ENCODE results near the gene NELFCD.

Gene NELFCD

DNA sequence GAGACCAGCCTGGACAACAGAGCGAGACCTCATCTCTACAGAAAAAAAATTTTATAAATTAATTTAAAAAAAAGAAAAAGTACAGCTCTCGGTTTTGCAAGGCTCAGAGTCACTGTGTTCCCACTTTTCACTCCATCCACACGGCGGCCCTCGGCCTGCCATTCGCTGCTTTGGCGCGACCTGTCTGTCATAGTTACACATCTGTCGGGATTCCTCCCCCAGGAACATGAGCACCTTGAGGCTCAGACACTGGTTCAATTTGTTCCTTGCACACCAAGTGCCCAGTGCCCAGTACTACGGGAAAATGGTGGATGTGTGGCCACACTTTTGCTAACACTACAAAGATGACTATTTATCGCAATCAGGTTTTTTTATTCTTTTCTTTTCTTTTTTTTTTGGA lies 17.6 kb downstream of the NELFCD start:
- intact Hi-C loops (cut with DNase I; ENCODE audit: low total_unique reads) = no loop called here
- H3K9me3 ChIP-seq = no peaks in the 10 kb centered on the region
- no peak for DNase-seq
- H3K27me3 ChIP-seq = no peaks in the 10 kb centered on the region
- no peak overlapping the region for H3K27ac ChIP-seq
- peaks cover 0 to 9% (median 5%) of the 10 kb centered on the region in 4 donors for H3K4me1 ChIP-seq
- peaks cover 46 to 92% (median 79%) of the 10 kb centered on the region in 3 donors for H3K36me3 ChIP-seq
- no peak overlapping the region for H3K4me3 ChIP-seq
- TF ChIP-seq, protein P1, sequence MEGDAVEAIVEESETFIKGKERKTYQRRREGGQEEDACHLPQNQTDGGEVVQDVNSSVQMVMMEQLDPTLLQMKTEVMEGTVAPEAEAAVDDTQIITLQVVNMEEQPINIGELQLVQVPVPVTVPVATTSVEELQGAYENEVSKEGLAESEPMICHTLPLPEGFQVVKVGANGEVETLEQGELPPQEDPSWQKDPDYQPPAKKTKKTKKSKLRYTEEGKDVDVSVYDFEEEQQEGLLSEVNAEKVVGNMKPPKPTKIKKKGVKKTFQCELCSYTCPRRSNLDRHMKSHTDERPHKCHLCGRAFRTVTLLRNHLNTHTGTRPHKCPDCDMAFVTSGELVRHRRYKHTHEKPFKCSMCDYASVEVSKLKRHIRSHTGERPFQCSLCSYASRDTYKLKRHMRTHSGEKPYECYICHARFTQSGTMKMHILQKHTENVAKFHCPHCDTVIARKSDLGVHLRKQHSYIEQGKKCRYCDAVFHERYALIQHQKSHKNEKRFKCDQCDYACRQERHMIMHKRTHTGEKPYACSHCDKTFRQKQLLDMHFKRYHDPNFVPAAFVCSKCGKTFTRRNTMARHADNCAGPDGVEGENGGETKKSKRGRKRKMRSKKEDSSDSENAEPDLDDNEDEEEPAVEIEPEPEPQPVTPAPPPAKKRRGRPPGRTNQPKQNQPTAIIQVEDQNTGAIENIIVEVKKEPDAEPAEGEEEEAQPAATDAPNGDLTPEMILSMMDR (IDR thresholded peaks at IDR 0.05) = no peak

DNA sequence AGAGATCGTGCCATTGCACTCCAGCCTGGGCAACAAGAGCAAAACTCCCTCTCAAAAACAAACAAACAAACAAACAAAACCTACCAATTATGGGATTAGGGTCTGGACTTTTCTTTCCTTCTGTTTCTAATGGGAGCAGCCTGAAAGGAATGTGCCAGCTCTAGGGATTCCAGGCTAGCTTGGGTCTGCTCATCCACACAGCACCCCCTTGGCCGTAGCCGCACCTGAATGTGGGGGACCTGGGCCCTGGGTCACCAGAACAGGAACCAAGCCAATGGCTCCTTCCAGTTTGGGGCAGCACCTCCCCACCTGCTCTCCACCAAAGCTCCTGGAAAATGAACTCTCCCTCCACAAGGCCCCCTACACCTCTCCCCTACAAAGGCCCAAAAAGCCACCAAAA lies 19.3 kb downstream of the NELFCD start:
- Histone ChIP-seq H3K27me3 (no peaks in the 10 kb centered on the region), H3K9me3 (no peaks in the 10 kb centered on the region), H3K4me1 (peaks cover 0 to 26% (median 19%) of the 10 kb centered on the region in 4 donors), H3K27ac (no peak overlapping the region), H3K4me3 (no peak overlapping the region), H3K36me3 (peaks cover 33 to 75% (median 62%) of the 10 kb centered on the region in 3 donors)
- no peak for DNase-seq
- intact Hi-C loops (cut with DNase I; ENCODE audit: low total_unique reads) = no loop called here
- TF ChIP-seq, protein P1 (IDR thresholded peaks at IDR 0.05) = no peak

DNA sequence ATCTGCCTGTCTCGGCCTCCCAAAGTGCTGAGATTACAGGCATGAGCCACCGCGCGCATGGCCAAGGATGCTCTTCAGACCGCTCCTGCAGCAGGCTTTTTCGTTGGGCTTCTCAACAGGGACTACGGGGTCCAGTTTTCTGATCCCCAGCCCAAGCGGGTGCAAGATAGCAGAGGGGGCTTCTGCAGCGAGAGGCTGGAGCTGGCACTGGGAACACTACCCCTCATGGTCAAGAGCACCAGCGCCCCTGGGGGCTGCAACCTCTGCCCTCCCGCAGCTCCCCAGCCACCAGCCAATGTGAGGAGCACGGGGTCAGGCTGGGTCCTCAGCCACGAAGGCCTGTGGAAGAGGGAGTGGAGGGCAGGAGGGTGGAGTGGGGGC lies 20.0 kb downstream of the NELFCD start:
- no peak overlapping the region for H3K27ac ChIP-seq

DNA sequence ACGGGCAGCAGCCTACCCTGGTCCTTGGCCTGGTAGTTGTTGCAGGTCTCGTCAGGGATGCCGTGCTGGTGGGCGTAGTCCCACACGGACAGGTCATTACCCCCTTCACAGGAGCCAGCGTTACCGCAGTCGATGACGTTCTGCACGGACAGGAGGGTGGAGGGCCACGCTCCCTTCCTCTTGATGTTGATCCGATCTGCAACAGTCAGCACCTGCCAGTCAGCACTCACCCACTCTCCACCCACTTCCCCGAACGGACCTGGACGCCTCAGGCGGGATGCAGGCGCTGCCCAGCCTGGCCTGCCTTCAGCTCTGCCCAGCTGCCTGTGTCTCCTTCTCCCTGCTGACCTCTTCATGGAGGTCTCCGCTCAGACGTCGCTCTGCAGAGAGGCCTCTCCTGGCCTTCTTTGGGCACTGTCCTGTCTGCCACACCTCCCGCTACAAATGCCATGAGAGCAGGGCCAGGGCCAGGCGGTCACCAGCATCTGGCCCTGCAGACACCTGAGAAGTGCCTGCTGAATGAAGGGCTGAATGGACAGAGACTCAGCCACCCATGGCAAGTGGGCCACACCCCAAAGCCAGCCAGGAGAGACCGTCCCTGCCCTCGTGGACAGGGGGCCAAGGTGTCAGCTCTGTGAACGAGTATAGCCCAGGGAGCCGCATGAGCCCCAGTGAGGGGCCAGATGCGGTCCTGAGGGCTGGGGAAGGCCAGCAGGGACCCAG lies 20.6 kb downstream of the NELFCD start:
- Histone ChIP-seq H3K4me3 (no peak overlapping the region), H3K9me3 (no peaks in the 10 kb centered on the region), H3K4me1 (peaks cover 0 to 38% (median 31%) of the 10 kb centered on the region in 4 donors), H3K27me3 (no peaks in the 10 kb centered on the region), H3K36me3 (peaks cover 21 to 62% (median 49%) of the 10 kb centered on the region in 3 donors), H3K27ac (no peak overlapping the region)
- peak in 1 of 2 donors; percentile 60 for DNase-seq
- intact Hi-C loops (cut with DNase I; ENCODE audit: low total_unique reads) = no loop called here
- TF ChIP-seq, protein P1 (IDR thresholded peaks at IDR 0.05) = no peak

More for the DNA sequence above, 20.0 kb downstream of the NELFCD start:
- no peak for DNase-seq
- Histone ChIP-seq H3K36me3 (peaks cover 27 to 68% (median 55%) of the 10 kb centered on the region in 3 donors), H3K27me3 (no peaks in the 10 kb centered on the region), H3K4me3 (no peak overlapping the region), H3K4me1 (peaks cover 0 to 33% (median 26%) of the 10 kb centered on the region in 4 donors), H3K9me3 (no peaks in the 10 kb centered on the region)
- TF ChIP-seq, protein P1 (IDR thresholded peaks at IDR 0.05) = no peak
- intact Hi-C loops (cut with DNase I; ENCODE audit: low total_unique reads) = no loop called here

DNA sequence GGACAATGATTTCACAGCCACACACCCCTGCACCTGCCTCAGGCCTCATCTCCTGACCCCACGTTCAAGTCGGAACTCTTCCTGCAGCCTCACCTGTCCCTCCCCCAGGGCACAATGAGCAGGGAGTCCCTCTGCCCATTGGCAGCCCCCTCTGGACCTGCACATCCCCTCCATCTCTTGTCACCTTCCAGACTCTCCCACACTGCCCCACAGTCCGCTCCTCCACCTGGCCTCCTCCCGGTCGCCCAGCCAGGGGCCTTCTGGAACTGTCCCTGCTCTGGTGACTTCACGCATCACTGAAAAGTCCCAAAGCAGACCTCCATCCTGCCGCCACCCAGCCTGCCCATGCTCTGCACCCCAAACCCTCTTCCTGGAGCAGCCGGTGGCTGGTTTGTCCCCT lies 21.3 kb downstream of the NELFCD start:
- Histone ChIP-seq H3K36me3 (peaks cover 15 to 54% (median 42%) of the 10 kb centered on the region in 3 donors), H3K27me3 (no peaks in the 10 kb centered on the region), H3K4me3 (no peak overlapping the region), H3K9me3 (no peaks in the 10 kb centered on the region), H3K4me1 (peaks cover 0 to 44% (median 33%) of the 10 kb centered on the region in 4 donors), H3K27ac (no peak overlapping the region)
- DNase-seq = peak in 1 of 2 donors; percentile 59
- TF ChIP-seq, protein P1 (IDR thresholded peaks at IDR 0.05) = no peak
- intact Hi-C loops (cut with DNase I; ENCODE audit: low total_unique reads) = no loop called here

Data from tibial artery (tissue), 4 donors.